Panc1 (cell line): ENCODE data around the gene NDE1. TPM values are rescaled to one million over a fixed set of nuclear protein-coding genes. Genes with fewer than 3 reads are reported as not detected.

Source experiments
- ATAC-seq: fragments of 200-7000 bp; cut with Tn5 transposase; 2 replicates; pipeline ENCODE4 v1.9.1; 2020; ENCODE audit warnings: mild to moderate bottlenecking, moderate library complexity
- BruUV-seq: library from RNA; stranded (reverse); fragments of 400-500 nt; replicated peaks from 2 replicates; lab custom pipeline; 2021; lab: Mats Ljungman, UMichigan
- CTCF ChIA-PET: fragments of 300-600 bp; sonication (Branson Sonifier 250); formaldehyde crosslinking; loops from one replicate; lab custom pipeline; 2022; ENCODE audit warnings: antibody characterized with exemption; lab: Charles Lee
- POLR2A ChIA-PET: fragments of 300-600 bp; sonication (Branson Sonifier 250); formaldehyde crosslinking; loops from one replicate; lab custom pipeline; 2022; ENCODE audit warnings: antibody characterized with exemption; lab: Charles Lee
- DNase-seq: peaks from one replicate; pipeline ENCODE4 v3.0.0-alpha.2; 2010; ENCODE audit warnings: low read depth, low spot score
- H3K27ac ChIP-seq: 2 replicates; pipeline ENCODE4 v1.5.1; 2011; ENCODE audit warnings: mild to moderate bottlenecking, low read length, inconsistent platforms
- H3K27me3 ChIP-seq: fragments of 200-500 bp; sonication (Bioruptor generic); 2 replicates; pipeline ENCODE4 v1.6.0; 2014; ENCODE audit warnings: low read length, inconsistent platforms; ENCODE audit not compliant: control insufficient read depth, insufficient read depth
- H3K36me3 ChIP-seq: fragments of 200-500 bp; sonication (Bioruptor generic); 2 replicates; pipeline ENCODE4 v1.5.1; 2014; ENCODE audit warnings: inconsistent platforms, mild to moderate bottlenecking, low read length, moderate library complexity; ENCODE audit not compliant: control insufficient read depth, insufficient read depth
- H3K4me1 ChIP-seq: 2 replicates; pipeline ENCODE4 v1.5.1; 2011; ENCODE audit warnings: inconsistent platforms, mild to moderate bottlenecking, low read length, moderate library complexity; ENCODE audit not compliant: control insufficient read depth, insufficient read depth
- H3K4me3 ChIP-seq, 2 experiments: 2 replicates each; pipeline ENCODE4 v1.5.1; 2011 to 2012; ENCODE audit warnings: low read depth in 2 of 2, low read length in 2 of 2, mild to moderate bottlenecking in 2 of 2, inconsistent platforms in 1 of 2, moderate library complexity in 1 of 2
- H3K9me3 ChIP-seq: fragments of 200-500 bp; sonication (Bioruptor generic); 2 replicates; pipeline ENCODE4 v1.5.1; 2014; ENCODE audit warnings: low read depth, mild to moderate bottlenecking, inconsistent platforms, low read length, moderate library complexity; ENCODE audit not compliant: control insufficient read depth, insufficient read depth
- POLR2AphosphoS5 ChIP-seq: IDR thresholded peaks from 2 replicates; pipeline ENCODE4 v1.6.1; 2012; ENCODE audit warnings: mild to moderate bottlenecking, low read depth, low read length, moderate library complexity
- SIN3A ChIP-seq: IDR thresholded peaks from 2 replicates; pipeline ENCODE4 v1.6.1; 2012; ENCODE audit warnings: low read depth, mild to moderate bottlenecking, low read length, moderate library complexity, borderline replicate concordance; ENCODE audit not compliant: insufficient read depth
- TCF7L2 ChIP-seq: IDR thresholded peaks from 2 replicates; pipeline ENCODE4 v1.6.1; 2011; ENCODE audit warnings: mild to moderate bottlenecking, low read depth, low read length, inconsistent platforms
- in situ Hi-C: cut with HindIII; loops from 2 replicates; pipeline ENCODE4 v1.10.0; 2016; ENCODE audit warnings: low sequenced_read_pairs, low pct_unique_long_range_greater_than_20kb
- intact Hi-C: fragments of 100-400 bp; cut with micrococcal nuclease; formaldehyde crosslinking; loops from one replicate; pipeline ENCODE4 v1.10.0; 2022; ENCODE audit not compliant: unreplicated experiment
- total RNA-seq: library from RNA; stranded (reverse); gene quantifications from one replicate; pipeline ENCODE4 v1.2.1, GENCODE V29; 2021; ENCODE audit not compliant: unreplicated experiment
- TF ChIP-seq, protein P1 (sequence below), 2 experiments: IDR thresholded peaks; 2 replicates each; pipeline ENCODE4 v1.6.1; 2011 to 2012; ENCODE audit warnings: low read depth in 2 of 2, control low read depth in 1 of 2, low read length in 1 of 2, mild to moderate bottlenecking in 1 of 2, moderate library complexity in 1 of 2; ENCODE audit not compliant: insufficient read depth in 1 of 2
- TF ChIP-seq, protein P2 (sequence below): fragments of 450-650 bp; IDR thresholded peaks from 2 replicates; pipeline ENCODE4 v1.5.1; 2017; ENCODE audit warnings: mild to moderate bottlenecking

The NDE1 gene
- total RNA-seq, 1 experiment from 2014 or later, result 99.1 TPM

DNA sequence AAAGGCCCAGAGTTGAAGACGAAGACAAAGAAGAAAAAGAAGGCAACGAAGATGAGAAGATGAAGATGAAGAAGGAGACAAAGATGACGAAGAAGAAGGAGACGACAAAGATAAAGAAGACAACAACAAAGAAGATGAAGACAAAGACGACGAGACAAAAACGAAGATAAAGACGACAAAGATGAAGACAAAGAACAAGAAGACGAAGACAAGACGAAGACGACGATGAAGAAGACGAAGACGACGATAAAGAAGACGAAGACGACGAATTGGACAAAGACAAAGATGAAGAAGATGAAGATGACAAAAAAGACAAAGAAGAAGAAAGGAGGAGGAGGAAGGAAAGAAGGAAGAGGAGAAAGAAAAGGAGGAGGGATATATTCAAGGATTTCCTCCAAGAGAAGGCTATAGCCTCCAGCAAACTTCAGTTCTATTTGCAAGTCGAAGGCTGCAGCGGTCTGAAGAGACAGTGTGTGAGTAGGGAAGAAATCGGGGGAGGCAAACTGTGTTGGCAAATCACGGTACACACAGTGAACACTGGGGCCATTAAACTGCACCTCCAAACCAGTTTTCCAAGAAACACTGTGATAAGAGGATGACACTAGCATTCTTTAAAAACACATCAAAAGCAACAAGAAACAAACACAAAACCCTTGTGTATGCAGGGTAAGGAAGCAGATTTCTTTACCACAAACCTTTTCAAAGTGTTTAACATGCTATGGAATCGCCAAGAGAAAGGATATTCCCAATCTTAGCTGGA, 47.6 kb upstream of the NDE1 start:
- H3K4me3 ChIP-seq, result no peak overlapping the region
- H3K4me1 ChIP-seq, result peaks cover 10% of the 10 kb centered on the region; the same call in 1 of the 2 replicates
- BruUV-seq, result no TSS peak
- POLR2A ChIA-PET, result interaction anchor here (0.6 kb wide), 1 partner anchor 53 kb away, joined by 3 read pairs; no protein-coding TSS in a partner anchor
- intact Hi-C loops, result no loop called here
- H3K36me3 ChIP-seq, result peaks cover 5% of the 10 kb centered on the region; the same call in 1 of the 2 replicates
- DNase-seq (no peak), ATAC-seq (no peak)
- no peak overlapping the region for H3K27ac ChIP-seq
- H3K9me3 ChIP-seq, result no peaks in the 10 kb centered on the region
- in situ Hi-C loops, result no loop called here
- TF ChIP-seq, protein P1, sequence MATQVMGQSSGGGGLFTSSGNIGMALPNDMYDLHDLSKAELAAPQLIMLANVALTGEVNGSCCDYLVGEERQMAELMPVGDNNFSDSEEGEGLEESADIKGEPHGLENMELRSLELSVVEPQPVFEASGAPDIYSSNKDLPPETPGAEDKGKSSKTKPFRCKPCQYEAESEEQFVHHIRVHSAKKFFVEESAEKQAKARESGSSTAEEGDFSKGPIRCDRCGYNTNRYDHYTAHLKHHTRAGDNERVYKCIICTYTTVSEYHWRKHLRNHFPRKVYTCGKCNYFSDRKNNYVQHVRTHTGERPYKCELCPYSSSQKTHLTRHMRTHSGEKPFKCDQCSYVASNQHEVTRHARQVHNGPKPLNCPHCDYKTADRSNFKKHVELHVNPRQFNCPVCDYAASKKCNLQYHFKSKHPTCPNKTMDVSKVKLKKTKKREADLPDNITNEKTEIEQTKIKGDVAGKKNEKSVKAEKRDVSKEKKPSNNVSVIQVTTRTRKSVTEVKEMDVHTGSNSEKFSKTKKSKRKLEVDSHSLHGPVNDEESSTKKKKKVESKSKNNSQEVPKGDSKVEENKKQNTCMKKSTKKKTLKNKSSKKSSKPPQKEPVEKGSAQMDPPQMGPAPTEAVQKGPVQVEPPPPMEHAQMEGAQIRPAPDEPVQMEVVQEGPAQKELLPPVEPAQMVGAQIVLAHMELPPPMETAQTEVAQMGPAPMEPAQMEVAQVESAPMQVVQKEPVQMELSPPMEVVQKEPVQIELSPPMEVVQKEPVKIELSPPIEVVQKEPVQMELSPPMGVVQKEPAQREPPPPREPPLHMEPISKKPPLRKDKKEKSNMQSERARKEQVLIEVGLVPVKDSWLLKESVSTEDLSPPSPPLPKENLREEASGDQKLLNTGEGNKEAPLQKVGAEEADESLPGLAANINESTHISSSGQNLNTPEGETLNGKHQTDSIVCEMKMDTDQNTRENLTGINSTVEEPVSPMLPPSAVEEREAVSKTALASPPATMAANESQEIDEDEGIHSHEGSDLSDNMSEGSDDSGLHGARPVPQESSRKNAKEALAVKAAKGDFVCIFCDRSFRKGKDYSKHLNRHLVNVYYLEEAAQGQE (IDR thresholded peaks at IDR 0.05; ENCODE audit: insufficient read depth in 1 of 2, low read depth in 2 of 2, low read length in 1 of 2), result no peak
- TF ChIP-seq POLR2AphosphoS5 (no peak), SIN3A (no peak), TCF7L2 (no peak)
- TF ChIP-seq, protein P2, sequence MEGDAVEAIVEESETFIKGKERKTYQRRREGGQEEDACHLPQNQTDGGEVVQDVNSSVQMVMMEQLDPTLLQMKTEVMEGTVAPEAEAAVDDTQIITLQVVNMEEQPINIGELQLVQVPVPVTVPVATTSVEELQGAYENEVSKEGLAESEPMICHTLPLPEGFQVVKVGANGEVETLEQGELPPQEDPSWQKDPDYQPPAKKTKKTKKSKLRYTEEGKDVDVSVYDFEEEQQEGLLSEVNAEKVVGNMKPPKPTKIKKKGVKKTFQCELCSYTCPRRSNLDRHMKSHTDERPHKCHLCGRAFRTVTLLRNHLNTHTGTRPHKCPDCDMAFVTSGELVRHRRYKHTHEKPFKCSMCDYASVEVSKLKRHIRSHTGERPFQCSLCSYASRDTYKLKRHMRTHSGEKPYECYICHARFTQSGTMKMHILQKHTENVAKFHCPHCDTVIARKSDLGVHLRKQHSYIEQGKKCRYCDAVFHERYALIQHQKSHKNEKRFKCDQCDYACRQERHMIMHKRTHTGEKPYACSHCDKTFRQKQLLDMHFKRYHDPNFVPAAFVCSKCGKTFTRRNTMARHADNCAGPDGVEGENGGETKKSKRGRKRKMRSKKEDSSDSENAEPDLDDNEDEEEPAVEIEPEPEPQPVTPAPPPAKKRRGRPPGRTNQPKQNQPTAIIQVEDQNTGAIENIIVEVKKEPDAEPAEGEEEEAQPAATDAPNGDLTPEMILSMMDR, result no peak
- no peaks in the 10 kb centered on the region for H3K27me3 ChIP-seq
- CTCF ChIA-PET, result no interaction called here

DNA sequence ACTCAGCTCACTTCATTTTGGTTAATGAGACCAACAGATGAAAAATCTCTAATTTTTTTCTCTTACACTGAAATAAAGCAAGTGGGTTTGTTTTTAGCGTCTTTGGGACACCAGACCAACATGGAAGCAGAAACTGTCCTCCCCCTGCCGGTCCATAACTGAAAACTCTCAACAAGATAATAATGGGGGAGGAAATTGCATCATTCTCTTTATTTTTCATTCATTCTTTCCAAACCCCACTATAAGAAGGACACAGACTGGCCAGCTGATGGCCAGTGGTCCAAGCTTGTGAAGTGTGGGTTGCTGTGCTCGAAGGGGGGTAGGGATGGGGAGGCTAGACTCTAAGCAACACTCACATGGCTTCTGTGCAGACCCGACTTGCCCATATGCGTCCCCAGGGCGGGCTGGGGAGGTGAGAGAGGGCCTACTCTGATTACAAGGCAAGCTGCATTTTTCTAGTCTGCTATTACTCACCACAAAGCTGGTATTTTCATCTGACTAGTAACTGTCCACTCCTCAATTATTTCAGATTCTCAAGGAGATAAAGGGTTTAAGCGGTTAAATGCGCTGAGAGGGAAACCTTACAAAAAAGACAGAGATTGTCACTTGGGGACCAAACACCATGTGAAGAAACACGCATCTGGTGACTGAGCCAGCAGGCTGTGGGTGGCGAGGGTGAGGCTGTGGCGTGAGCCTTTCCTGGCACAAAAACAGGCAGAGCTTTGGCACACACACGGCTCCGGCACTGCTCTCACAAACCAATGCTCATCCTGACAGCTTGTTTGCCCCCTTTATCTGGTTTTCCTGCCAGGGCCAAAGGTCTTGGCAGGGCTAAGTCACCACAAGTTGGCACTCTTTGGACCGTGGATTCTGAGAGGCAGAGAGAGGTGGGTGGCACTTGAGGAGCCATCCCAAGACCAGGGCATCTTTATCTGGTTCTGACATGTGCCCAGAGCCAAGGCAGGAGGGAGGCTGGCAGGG, 45.3 kb upstream of the NDE1 start:
- BruUV-seq, result no TSS peak
- ATAC-seq (no peak), DNase-seq (no peak)
- H3K27ac ChIP-seq, result peak overlapping the region; percentile 3; the same call in 1 of the 2 replicates
- TF ChIP-seq SIN3A, result no peak
- TF ChIP-seq, protein P1 (IDR thresholded peaks at IDR 0.05; ENCODE audit: insufficient read depth in 1 of 2, low read depth in 2 of 2, low read length in 1 of 2), result no peak
- no peak for TF ChIP-seq POLR2AphosphoS5
- ChIA-PET CTCF (no interaction called here), POLR2A (interaction anchor here (1.1 kb wide), 1 partner anchor 37 kb away, joined by 4 read pairs; no protein-coding TSS in a partner anchor)
- peaks cover 10% of the 10 kb centered on the region; the same call in 1 of the 2 replicates for H3K4me1 ChIP-seq
- in situ Hi-C loops (no loop called here), intact Hi-C loops (no loop called here)
- H3K9me3 ChIP-seq, result no peaks in the 10 kb centered on the region
- H3K36me3 ChIP-seq, result peaks cover 9% of the 10 kb centered on the region; the same call in 1 of the 2 replicates
- H3K27me3 ChIP-seq, result no peaks in the 10 kb centered on the region
- H3K4me3 ChIP-seq, result no peak overlapping the region
